Endodermal cell (in vitro differentiated cells): ENCODE measurements around the gene PHETA1. TPM values are rescaled to one million over a fixed set of nuclear protein-coding genes. Genes with fewer than 3 reads are reported as not detected.
A peak's percentile ranks its signal among the peaks of the same experiment; 100 is the strongest.
"Not testable (repeated sequence)": the region's sequence is repeated elsewhere in the genome, so short reads cannot be mapped to it uniquely, and the experiment has no call there.

Experiments
- DNase-seq: peaks from one replicate; pipeline ENCODE4 v3.0.0-alpha.2; 2017
- H3K27ac ChIP-seq: 2 replicates; pipeline ENCODE4 v1.5.1; 2013; ENCODE audit warnings: mild to moderate bottlenecking, low read depth, low read length, moderate library complexity
- H3K27me3 ChIP-seq: 2 replicates; pipeline ENCODE4 v1.6.1; 2013; ENCODE audit warnings: mild to moderate bottlenecking, low read length, moderate library complexity; ENCODE audit not compliant: insufficient read depth, control insufficient read depth, poor library complexity, severe bottlenecking
- H3K36me3 ChIP-seq: 2 replicates; pipeline ENCODE4 v1.7.0; 2013; ENCODE audit warnings: mild to moderate bottlenecking, low read length, moderate library complexity; ENCODE audit not compliant: control insufficient read depth, insufficient read depth
- H3K4me1 ChIP-seq: one replicate; pipeline ENCODE4 v1.7.0; 2013; ENCODE audit warnings: low read length; ENCODE audit not compliant: control insufficient read depth, insufficient read depth
- H3K4me3 ChIP-seq: 2 replicates; pipeline ENCODE4 v1.5.1; 2013; ENCODE audit warnings: mild to moderate bottlenecking, low read length, moderate library complexity
- H3K9ac ChIP-seq: 2 replicates; pipeline ENCODE4 v1.6.1; 2013; ENCODE audit warnings: mild to moderate bottlenecking, low read length, moderate library complexity; ENCODE audit not compliant: poor library complexity, severe bottlenecking; ENCODE audit errors: extremely low read depth
- H3K9me3 ChIP-seq: 2 replicates; pipeline ENCODE4 v1.6.1; 2013; ENCODE audit warnings: mild to moderate bottlenecking, low read length, moderate library complexity; ENCODE audit not compliant: control insufficient read depth
- H3K27ac Mint-ChIP-seq: 2 replicates; pipeline ENCODE4 v1.8.0; 2020; ENCODE audit warnings: mixed read lengths
- H3K27me3 Mint-ChIP-seq: 2 replicates; pipeline ENCODE4 v1.8.0; 2021; ENCODE audit warnings: mild to moderate bottlenecking, mixed read lengths; ENCODE audit not compliant: insufficient read depth
- H3K36me3 Mint-ChIP-seq: 2 replicates; pipeline ENCODE4 v1.8.0; 2020; ENCODE audit warnings: low read depth, mixed read lengths
- H3K4me1 Mint-ChIP-seq: 2 replicates; pipeline ENCODE4 v1.8.0; 2020; ENCODE audit warnings: mixed read lengths
- H3K4me3 Mint-ChIP-seq: 2 replicates; pipeline ENCODE4 v1.8.0; 2020; ENCODE audit warnings: mild to moderate bottlenecking, moderate library complexity, mixed read lengths
- H3K9me3 Mint-ChIP-seq: 2 replicates; pipeline ENCODE4 v1.8.0; 2020; ENCODE audit warnings: mild to moderate bottlenecking, mixed read lengths
- CTCF ChIP-seq: fragments of 200-600 bp; sonication (generic); conservative IDR thresholded peaks from 2 replicates; pipeline ENCODE4 v1.5.0; 2021; ENCODE audit warnings: antibody characterized with exemption, mild to moderate bottlenecking
- WGBS, 2 experiments: methylation state at CpG; one replicate each; pipeline versions ENCODE4 v1.1.5 to v1.1.7; 2013; ENCODE audit warnings: missing lambda C conversion rate in 2 of 2, mixed read lengths in 1 of 2; ENCODE audit not compliant: insufficient coverage in 1 of 2, insufficient read length in 1 of 2; 5-methylcytosine and 5-hydroxymethylcytosine counted together
- total RNA-seq, 2 donors: library from RNA; stranded (reverse); fragmentation: NEBNext Ultra II Directional in 1 of 2; extraction: Animal tissue kit (Norgen Biotek cat#: 25700) in 1 of 2; gene quantifications; 2 replicates in 1 of 2; 3 replicates in 1 of 2; pipeline ENCODE4 v1.2.1, GENCODE V29; 2021

PHETA1 gene
- total RNA-seq, 2 donors from 2014 or later: 15.0 to 19.2 TPM

- DNase-seq: no peak
- no peaks in the 10 kb centered on the region for H3K4me1 Mint-ChIP-seq
- no peak overlapping the region for H3K4me3 Mint-ChIP-seq
- TF ChIP-seq CTCF: no peak
- no peaks in the 10 kb centered on the region for H3K9me3 ChIP-seq
- H3K36me3 Mint-ChIP-seq: peaks cover 8% of the 10 kb centered on the region
- no peaks in the 10 kb centered on the region for H3K27me3 ChIP-seq
- no peak overlapping the region for H3K4me3 ChIP-seq
- no peak overlapping the region for H3K9ac ChIP-seq
- H3K27me3 Mint-ChIP-seq: no peaks in the 10 kb centered on the region
- no peaks in the 10 kb centered on the region for H3K4me1 ChIP-seq
- no peaks in the 10 kb centered on the region for H3K36me3 ChIP-seq
- peaks cover 28% of the 10 kb centered on the region for H3K9me3 Mint-ChIP-seq
- H3K27ac Mint-ChIP-seq: no peak overlapping the region
- 93 to 95% methylated on average over 2 to 3 of the region's 3 CpGs for WGBS, 2 experiments
- H3K27ac ChIP-seq: no peak overlapping the region
Measured at GRCh38 chr12:111377440-111377839, 8.5 kb upstream of the PHETA1 start.

GRCh38 chr12:111373231-111373630 lies 4.3 kb upstream of the PHETA1 start:
- not testable (repeated sequence) for H3K27ac ChIP-seq, H3K27me3 Mint-ChIP-seq, H3K27ac Mint-ChIP-seq, H3K9me3 ChIP-seq, H3K4me1 ChIP-seq, H3K36me3 Mint-ChIP-seq, H3K4me3 Mint-ChIP-seq, DNase-seq, H3K27me3 ChIP-seq, H3K9ac ChIP-seq, H3K4me3 ChIP-seq, H3K4me1 Mint-ChIP-seq, H3K36me3 ChIP-seq
- WGBS, 2 experiments: 88% methylated on average over 1 of the region's 1 CpG; no CpG with 5 or more reads in 1 of the 2 experiments
- peaks cover 27% of the 10 kb centered on the region for H3K9me3 Mint-ChIP-seq

GRCh38 chr12:111369496-111370220 lies 763 bp upstream of the PHETA1 start:
- peak overlapping the region; percentile 91 for H3K4me3 ChIP-seq
- H3K4me1 ChIP-seq: no peaks in the 10 kb centered on the region
- no peak for TF ChIP-seq CTCF
- H3K9ac ChIP-seq: peak overlapping the region; percentile 74
- Mint-ChIP-seq H3K9me3 (peaks cover 12% of the 10 kb centered on the region), H3K27me3 (peaks cover 5% of the 10 kb centered on the region), H3K36me3 (peaks cover 20% of the 10 kb centered on the region), H3K27ac (no peak overlapping the region), H3K4me1 (peaks cover 7% of the 10 kb centered on the region), H3K4me3 (peak overlapping the region; percentile 73)
- H3K36me3 ChIP-seq: peaks cover 12% of the 10 kb centered on the region
- WGBS, 2 experiments: 84 to 86% methylated on average over 10 to 13 of the region's 13 CpGs
- no peak overlapping the region for H3K27ac ChIP-seq
- no peak for DNase-seq
- H3K27me3 ChIP-seq: no peaks in the 10 kb centered on the region
- H3K9me3 ChIP-seq: no peaks in the 10 kb centered on the region
